HFF-Myc (cell line): Measurements from ENCODE around the gene LDLRAD3.
A peak's percentile ranks its signal among the peaks of the same experiment; 100 is the strongest.

Experiments
- DNase-seq: peaks from one replicate; pipeline ENCODE4 v3.0.0-alpha.2; 2011; ENCODE audit warnings: low read depth; ENCODE audit errors: extremely low read depth
- H3K4me3 ChIP-seq: replicated peaks from 2 replicates; pipeline ENCODE4 v1.5.1; 2011; ENCODE audit warnings: low read depth, mild to moderate bottlenecking, control low read depth, low read length
- TF ChIP-seq, protein P1 (sequence below): IDR thresholded peaks from 2 replicates; pipeline ENCODE4 v1.5.1; 2012; ENCODE audit warnings: mild to moderate bottlenecking, low read depth, low read length, control low read depth; ENCODE audit errors: missing control alignments

Gene LDLRAD3

DNA sequence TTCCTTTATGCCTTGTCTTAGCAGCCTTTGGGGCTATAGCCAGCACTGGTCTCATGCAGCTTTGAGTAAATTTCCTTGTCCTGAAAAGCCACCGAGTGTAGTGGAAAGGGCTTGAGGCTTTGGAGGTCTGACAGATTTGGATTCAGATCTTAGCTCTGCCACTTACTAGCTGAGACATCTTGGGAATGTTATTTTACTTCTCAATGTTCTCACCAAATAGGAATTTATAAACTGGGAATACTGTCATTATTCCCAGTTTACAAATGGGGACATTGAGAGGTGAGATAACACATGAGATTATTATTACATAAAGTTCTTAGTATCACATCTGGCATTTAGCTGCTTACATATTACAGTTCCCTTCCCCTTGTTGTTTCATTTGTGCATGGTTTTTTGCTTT, 249.9 kb downstream of the LDLRAD3 start:
- TF ChIP-seq, protein P1, sequence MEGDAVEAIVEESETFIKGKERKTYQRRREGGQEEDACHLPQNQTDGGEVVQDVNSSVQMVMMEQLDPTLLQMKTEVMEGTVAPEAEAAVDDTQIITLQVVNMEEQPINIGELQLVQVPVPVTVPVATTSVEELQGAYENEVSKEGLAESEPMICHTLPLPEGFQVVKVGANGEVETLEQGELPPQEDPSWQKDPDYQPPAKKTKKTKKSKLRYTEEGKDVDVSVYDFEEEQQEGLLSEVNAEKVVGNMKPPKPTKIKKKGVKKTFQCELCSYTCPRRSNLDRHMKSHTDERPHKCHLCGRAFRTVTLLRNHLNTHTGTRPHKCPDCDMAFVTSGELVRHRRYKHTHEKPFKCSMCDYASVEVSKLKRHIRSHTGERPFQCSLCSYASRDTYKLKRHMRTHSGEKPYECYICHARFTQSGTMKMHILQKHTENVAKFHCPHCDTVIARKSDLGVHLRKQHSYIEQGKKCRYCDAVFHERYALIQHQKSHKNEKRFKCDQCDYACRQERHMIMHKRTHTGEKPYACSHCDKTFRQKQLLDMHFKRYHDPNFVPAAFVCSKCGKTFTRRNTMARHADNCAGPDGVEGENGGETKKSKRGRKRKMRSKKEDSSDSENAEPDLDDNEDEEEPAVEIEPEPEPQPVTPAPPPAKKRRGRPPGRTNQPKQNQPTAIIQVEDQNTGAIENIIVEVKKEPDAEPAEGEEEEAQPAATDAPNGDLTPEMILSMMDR: no peak
- DNase-seq: no peak

DNA sequence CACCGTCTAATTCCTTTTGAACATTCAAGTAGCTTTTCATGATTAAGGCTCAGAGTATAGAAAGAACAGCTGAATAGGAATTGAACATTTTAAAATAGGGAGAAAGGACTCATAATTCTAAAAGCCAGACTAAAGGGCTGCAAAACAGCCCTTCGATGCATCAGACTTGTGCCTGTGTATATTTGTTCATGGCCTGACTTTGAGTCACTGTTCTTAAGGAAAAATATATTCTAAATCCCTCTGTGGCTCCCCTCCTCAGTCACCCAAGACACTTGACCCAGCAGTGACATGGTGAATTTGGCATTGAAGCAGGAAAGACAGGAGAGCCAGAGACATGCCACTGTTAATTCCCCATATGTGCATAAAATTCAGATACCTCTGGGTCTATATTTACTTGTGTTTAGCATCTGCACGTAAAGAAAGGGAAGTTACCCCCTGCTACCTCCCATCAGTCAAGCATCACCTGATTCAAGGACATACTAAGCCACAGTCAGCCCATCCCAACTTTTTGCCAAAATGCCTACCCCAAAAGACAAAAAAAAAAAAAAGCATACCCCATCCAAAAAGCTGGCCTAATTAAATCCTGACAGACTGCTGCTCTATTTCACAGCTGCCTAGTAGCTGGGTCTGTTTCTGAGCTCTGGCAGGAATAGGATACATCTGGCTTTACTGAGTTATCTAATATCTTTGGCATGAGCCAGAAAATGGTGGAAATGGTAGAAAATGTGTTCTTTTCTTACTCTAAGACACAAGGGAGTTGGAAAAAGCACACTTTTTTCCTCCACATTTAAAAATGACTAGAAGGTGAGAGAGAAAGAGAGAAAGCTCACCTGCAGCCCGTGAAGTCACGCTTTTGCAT, 251.9 kb downstream of the LDLRAD3 start:
- peak; percentile 25 for DNase-seq
- TF ChIP-seq, protein P1: no peak
- no peak overlapping the region for H3K4me3 ChIP-seq

More for the DNA sequence above, 249.9 kb downstream of the LDLRAD3 start:
- no peak overlapping the region for H3K4me3 ChIP-seq

DNA sequence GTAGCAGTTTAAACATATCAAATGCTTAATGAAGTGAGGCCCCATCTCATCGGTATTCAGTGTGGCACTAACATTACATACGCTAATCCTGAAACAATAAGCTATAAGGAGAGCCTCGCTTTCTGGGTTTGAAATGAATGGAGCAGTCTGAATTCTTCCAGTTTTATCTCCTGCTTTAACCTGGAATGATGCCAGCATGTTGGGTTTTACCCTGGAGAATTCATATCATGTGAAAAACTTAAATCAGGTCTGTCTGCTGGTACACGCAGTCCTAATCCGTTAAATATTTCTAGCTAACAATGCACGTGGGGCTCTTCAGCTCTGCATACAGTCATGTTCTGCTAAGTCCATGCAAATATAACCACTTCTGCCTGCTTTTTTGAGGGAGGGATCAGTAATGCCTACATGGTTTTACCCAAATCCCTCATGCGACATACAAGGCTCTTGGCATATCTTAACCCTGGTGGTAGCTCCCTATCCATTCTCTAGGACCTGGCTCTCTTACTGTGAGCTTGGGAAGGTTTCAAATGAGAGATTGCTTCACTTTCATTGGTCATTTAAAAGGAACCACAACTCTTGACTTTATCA, 252.6 kb downstream of the LDLRAD3 start:
- TF ChIP-seq, protein P1: no peak
- H3K4me3 ChIP-seq: no peak overlapping the region
- DNase-seq: no peak

DNA sequence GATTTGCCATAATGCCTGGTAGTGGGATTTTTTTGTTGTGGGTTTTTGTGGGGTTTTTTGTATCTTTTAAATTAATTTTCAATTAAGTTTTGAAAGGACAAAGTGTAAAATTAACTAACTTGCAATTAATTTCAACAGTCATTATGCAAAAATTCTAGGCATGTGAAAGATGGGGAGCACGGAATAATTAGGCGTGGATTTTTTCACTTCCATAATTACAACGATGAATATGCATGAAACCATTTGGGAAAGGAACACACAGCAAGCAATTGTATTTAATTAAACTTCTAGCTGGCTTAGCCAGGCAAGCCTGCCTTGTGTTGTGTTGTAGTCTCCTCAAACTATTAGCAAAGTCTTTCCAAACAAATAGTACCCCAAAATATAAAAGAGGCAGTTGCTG, 257.5 kb downstream of the LDLRAD3 start:
- H3K4me3 ChIP-seq: no peak overlapping the region
- TF ChIP-seq, protein P1: no peak
- no peak for DNase-seq

DNA sequence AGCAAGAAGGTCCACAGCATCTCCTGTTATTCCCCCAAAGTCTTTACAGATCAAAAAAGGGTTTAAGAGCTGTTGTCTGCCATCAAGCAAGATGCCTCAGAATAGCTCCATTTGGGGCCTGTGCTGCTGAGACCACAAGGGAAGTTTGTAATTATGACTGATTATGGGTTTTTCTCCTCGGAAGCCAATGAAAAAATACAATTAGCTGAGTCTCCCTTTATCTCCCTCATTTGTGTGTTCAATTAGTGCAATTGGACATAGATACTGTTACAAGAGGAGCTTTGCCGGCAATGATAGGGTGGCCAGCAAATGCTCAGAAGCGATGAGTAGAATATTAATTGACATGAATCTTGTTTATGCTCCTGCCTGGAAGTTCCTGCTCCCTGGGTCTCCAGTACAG, 261.7 kb downstream of the LDLRAD3 start:
- no peak for DNase-seq
- H3K4me3 ChIP-seq: no peak overlapping the region
- TF ChIP-seq, protein P1: no peak

DNA sequence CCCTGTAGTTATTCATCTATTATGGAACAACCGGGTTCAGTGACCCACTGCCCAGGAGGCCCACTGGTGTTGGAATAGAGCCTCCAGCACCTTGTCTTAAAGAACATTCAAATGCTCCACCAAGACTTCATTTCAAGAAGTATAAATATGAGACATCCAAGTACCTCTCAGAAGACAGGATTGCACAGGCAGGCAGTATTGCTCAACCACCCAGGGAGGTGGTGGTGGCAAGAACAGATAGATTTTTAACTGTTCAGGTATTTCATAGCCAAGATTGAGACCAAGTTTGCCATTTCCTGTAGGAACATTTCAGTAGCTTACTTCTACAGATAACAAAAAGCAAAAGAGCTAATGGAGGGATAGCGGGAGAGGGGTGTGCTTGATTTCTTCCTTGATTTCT, 266.7 kb downstream of the LDLRAD3 start:
- no peak overlapping the region for H3K4me3 ChIP-seq
- no peak for DNase-seq
- TF ChIP-seq, protein P1: no peak
